HG03558 (cell line): Measurements from ENCODE around the gene PRR23E.

Source experiments
- ATAC-seq: cut with Tn5 transposase; IDR thresholded peaks from one replicate; pipeline ENCODE4 v1.9.1; 2021; ENCODE audit warnings: moderate number of reproducible peaks; ENCODE audit not compliant: unreplicated experiment; ENCODE audit errors: extremely low read depth

Gene PRR23E

GRCh38 chr3:127206611-127207516, 13.9 kb downstream of the PRR23E start:
- ATAC-seq = no peak

GRCh38 chr3:127207727-127208482, 15.0 kb downstream of the PRR23E start:
- no peak for ATAC-seq

GRCh38 chr3:127208483-127209100, 15.7 kb downstream of the PRR23E start:
- ATAC-seq = no peak

GRCh38 chr3:127209155-127209839, 16.4 kb downstream of the PRR23E start:
- ATAC-seq = no peak

- ATAC-seq = no peak
Measured at GRCh38 chr3:127209840-127210653, 17.1 kb downstream of the PRR23E start.

GRCh38 chr3:127210654-127210943, 17.7 kb downstream of the PRR23E start:
- ATAC-seq = no peak

- ATAC-seq = no peak
Measured at GRCh38 chr3:127211118-127212060, 18.5 kb downstream of the PRR23E start.

- ATAC-seq = no peak
Measured at GRCh38 chr3:127212231-127212630, 19.3 kb downstream of the PRR23E start.

- ATAC-seq = no peak
Measured at GRCh38 chr3:127212711-127213110, 19.8 kb downstream of the PRR23E start.

- no peak for ATAC-seq
Measured at GRCh38 chr3:127213381-127213918, 20.5 kb downstream of the PRR23E start.

- no peak for ATAC-seq
Measured at GRCh38 chr3:127214975-127215374, 22.0 kb downstream of the PRR23E start.

- no peak for ATAC-seq
Measured at GRCh38 chr3:127215714-127216414, 22.9 kb downstream of the PRR23E start.

- no peak for ATAC-seq
Measured at GRCh38 chr3:127216415-127217261, 23.7 kb downstream of the PRR23E start.

GRCh38 chr3:127217596-127218453, 24.9 kb downstream of the PRR23E start:
- ATAC-seq = no peak

GRCh38 chr3:127218454-127218922, 25.6 kb downstream of the PRR23E start:
- no peak for ATAC-seq

- ATAC-seq = no peak
Measured at GRCh38 chr3:127220497-127220896, 27.6 kb downstream of the PRR23E start.
